ENCODE results near the gene ASAP2.

GRCh38 chr2:9196637-9197036 lies 10.0 kb upstream of the ASAP2 start:
- TF ChIP-seq CTCF (conservative IDR thresholded peaks at IDR 0.05; ENCODE audit: low read length) (no peak), EZH2phosphoT487 (IDR thresholded peaks at IDR 0.05; ENCODE audit: borderline replicate concordance) (no peak)
